Smooth muscle cell (in vitro differentiated cells): ENCODE measurements around the gene PCGF1. TPM values are rescaled to one million over a fixed set of nuclear protein-coding genes. Genes with fewer than 3 reads are reported as not detected.

Experiments used
- DNase-seq: peaks from one replicate; lab custom pipeline; 2025; ENCODE audit not compliant: unreplicated experiment; lab: John Stamatoyannopoulos, UW
- H2AFZ ChIP-seq: fragments of 200-600 bp; sonication (generic); 2 replicates; pipeline ENCODE4 v1.6.0; 2016; ENCODE audit warnings: antibody characterized with exemption, low read depth, mild to moderate bottlenecking
- H3F3A ChIP-seq: fragments of 200-600 bp; sonication (generic); 2 replicates; pipeline ENCODE4 v1.6.0; 2017; ENCODE audit warnings: antibody characterized with exemption, low read depth
- H3K27ac ChIP-seq: fragments of 200-600 bp; sonication (generic); 2 replicates; pipeline ENCODE4 v1.5.1; 2016; ENCODE audit warnings: low read depth, mild to moderate bottlenecking
- H3K27me3 ChIP-seq: fragments of 200-600 bp; sonication (generic); 2 replicates; pipeline ENCODE4 v1.6.1; 2016; ENCODE audit warnings: low read depth, mild to moderate bottlenecking
- H3K36me3 ChIP-seq: fragments of 200-600 bp; sonication (generic); 2 replicates; pipeline ENCODE4 v1.5.1; 2016; ENCODE audit warnings: low read depth
- H3K4me1 ChIP-seq: fragments of 200-600 bp; sonication (generic); 2 replicates; pipeline ENCODE4 v1.5.1; 2016; ENCODE audit warnings: low read depth
- H3K4me2 ChIP-seq: fragments of 200-600 bp; sonication (generic); 2 replicates; pipeline ENCODE4 v1.6.0; 2016; ENCODE audit warnings: mild to moderate bottlenecking
- H3K4me3 ChIP-seq: fragments of 200-600 bp; sonication (generic); 2 replicates; pipeline ENCODE4 v1.5.1; 2016; ENCODE audit warnings: mild to moderate bottlenecking
- H3K79me2 ChIP-seq: fragments of 200-600 bp; sonication (generic); 2 replicates; pipeline ENCODE4 v1.6.0; 2016; ENCODE audit warnings: low read depth, mild to moderate bottlenecking
- H3K9ac ChIP-seq: fragments of 200-600 bp; sonication (generic); 2 replicates; pipeline ENCODE4 v1.6.0; 2016; ENCODE audit warnings: low read depth
- H3K9me3 ChIP-seq: fragments of 200-600 bp; sonication (generic); replicated peaks from 2 replicates; pipeline ENCODE4 v1.5.1; 2016; ENCODE audit warnings: low read depth
- H4K20me1 ChIP-seq: fragments of 200-600 bp; sonication (generic); 2 replicates; pipeline ENCODE4 v1.6.0; 2016; ENCODE audit warnings: low read depth
- WGBS: methylation state at CpG from one replicate; pipeline ENCODE4 v1.1.7; 2016; ENCODE audit warnings: low lambda C conversion rate; 5-methylcytosine and 5-hydroxymethylcytosine counted together
- polyA plus RNA-seq: library from polyadenylated mRNA; unstranded; fragments of >200 nt; fragmentation: Nextera tagmentation; extraction: Ambion mirVana; gene quantifications from 2 replicates; pipeline ENCODE4 v1.2.1, GENCODE V29; 2016
- total RNA-seq: library from RNA; depleted of rRNA; stranded (reverse); fragments of >200 nt; gene quantifications from 2 replicates; pipeline ENCODE4 v1.2.3, GENCODE V29; 2014
- TF ChIP-seq, protein P1 (sequence below): fragments of 200-600 bp; sonication (generic); IDR thresholded peaks from 2 replicates; pipeline ENCODE4 v1.5.1; 2017; ENCODE audit warnings: borderline replicate concordance, mild to moderate bottlenecking, antibody characterized with exemption; ENCODE audit not compliant: insufficient read depth, poor library complexity, severe bottlenecking

The PCGF1 gene
- total and polyA plus RNA-seq, 2 experiments from 2014 or later, result 19.1 to 29.3 TPM

- WGBS, result 95% methylated on average over 12 of the region's 12 CpGs
- Histone ChIP-seq H3K36me3 (no peaks in the 10 kb centered on the region), H3K9me3 (no peaks in the 10 kb centered on the region), H2AFZ (no peak overlapping the region), H3K79me2 (no peaks in the 10 kb centered on the region), H3K27ac (no peak overlapping the region), H3K9ac (no peak overlapping the region), H3K4me2 (no peak overlapping the region), H3K27me3 (peaks cover 2% of the 10 kb centered on the region), H4K20me1 (no peaks in the 10 kb centered on the region), H3K4me3 (no peak overlapping the region), H3F3A (peaks cover 5% of the 10 kb centered on the region), H3K4me1 (no peaks in the 10 kb centered on the region)
- TF ChIP-seq, protein P1, sequence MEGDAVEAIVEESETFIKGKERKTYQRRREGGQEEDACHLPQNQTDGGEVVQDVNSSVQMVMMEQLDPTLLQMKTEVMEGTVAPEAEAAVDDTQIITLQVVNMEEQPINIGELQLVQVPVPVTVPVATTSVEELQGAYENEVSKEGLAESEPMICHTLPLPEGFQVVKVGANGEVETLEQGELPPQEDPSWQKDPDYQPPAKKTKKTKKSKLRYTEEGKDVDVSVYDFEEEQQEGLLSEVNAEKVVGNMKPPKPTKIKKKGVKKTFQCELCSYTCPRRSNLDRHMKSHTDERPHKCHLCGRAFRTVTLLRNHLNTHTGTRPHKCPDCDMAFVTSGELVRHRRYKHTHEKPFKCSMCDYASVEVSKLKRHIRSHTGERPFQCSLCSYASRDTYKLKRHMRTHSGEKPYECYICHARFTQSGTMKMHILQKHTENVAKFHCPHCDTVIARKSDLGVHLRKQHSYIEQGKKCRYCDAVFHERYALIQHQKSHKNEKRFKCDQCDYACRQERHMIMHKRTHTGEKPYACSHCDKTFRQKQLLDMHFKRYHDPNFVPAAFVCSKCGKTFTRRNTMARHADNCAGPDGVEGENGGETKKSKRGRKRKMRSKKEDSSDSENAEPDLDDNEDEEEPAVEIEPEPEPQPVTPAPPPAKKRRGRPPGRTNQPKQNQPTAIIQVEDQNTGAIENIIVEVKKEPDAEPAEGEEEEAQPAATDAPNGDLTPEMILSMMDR, result no peak
- DNase-seq, result no peak
Observed at GRCh38 chr2:74491648-74492544, 15.6 kb downstream of the PCGF1 start.

- no peaks in the 10 kb centered on the region for H3K27me3 ChIP-seq
- H3K4me1 ChIP-seq, result no peaks in the 10 kb centered on the region
- no peak overlapping the region for H2AFZ ChIP-seq
- H3K4me2 ChIP-seq, result no peak overlapping the region
- no peak for DNase-seq
- no peak overlapping the region for H3K4me3 ChIP-seq
- H3K27ac ChIP-seq, result no peak overlapping the region
- H4K20me1 ChIP-seq, result no peaks in the 10 kb centered on the region
- 97% methylated on average over 8 of the region's 9 CpGs for WGBS
- H3K36me3 ChIP-seq, result no peaks in the 10 kb centered on the region
- no peaks in the 10 kb centered on the region for H3F3A ChIP-seq
- peaks cover 2% of the 10 kb centered on the region for H3K79me2 ChIP-seq
- TF ChIP-seq, protein P1, result no peak
- H3K9me3 ChIP-seq, result no peaks in the 10 kb centered on the region
- no peak overlapping the region for H3K9ac ChIP-seq
Observed at GRCh38 chr2:74489906-74490305, 17.6 kb downstream of the PCGF1 start.

DNA sequence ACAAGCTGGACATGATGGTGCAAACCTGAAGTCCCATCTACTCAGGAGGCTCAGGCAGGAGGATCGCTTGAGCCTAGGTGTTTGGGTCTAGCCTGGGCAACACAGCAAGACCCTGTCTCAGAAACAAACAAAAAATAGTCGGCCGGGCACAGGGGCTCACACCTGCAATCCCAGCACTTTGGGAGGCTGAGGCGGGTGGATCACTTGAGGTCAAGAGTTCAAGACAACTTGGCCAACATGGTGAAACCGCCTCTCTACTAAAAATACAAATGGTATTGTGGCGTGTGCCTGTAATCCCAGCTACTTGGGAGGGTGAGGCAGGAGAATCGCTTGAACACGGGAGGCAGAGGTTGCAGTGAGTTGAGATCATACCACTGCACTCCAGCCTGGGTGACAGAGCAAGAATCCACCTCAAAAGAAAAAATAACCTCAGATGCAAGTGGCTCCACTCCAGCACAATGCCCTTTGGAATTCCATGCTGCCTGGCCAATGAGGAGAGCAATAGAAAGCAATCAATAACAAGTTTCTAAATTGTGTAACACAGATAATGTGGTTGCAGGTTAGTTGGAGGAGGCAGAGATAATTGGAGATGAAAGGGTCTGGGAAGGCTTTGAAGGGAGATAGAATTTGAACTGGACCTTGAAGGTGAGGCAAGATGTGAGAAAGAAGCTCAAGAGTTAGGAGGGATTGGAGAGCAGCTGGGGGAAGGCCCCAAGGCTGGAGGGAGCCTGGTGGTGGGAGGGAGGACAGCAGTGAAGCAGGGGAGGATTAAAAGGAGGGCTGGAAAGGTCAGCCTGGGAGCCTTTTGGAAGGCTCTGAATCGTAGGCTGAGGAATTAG lies 18.6 kb downstream of the PCGF1 start:
- Histone ChIP-seq H3K4me1 (no peaks in the 10 kb centered on the region), H3K27ac (no peak overlapping the region)
- 92% methylated on average over 9 of the region's 9 CpGs for WGBS

More for the DNA sequence above, 18.6 kb downstream of the PCGF1 start:
- H3K27me3 ChIP-seq, result no peaks in the 10 kb centered on the region
- DNase-seq, result no peak
- no peak overlapping the region for H3K4me3 ChIP-seq
- no peak overlapping the region for H2AFZ ChIP-seq
- H4K20me1 ChIP-seq, result no peaks in the 10 kb centered on the region
- no peaks in the 10 kb centered on the region for H3F3A ChIP-seq
- TF ChIP-seq, protein P1, result no peak
- no peak overlapping the region for H3K9ac ChIP-seq
- H3K9me3 ChIP-seq, result no peaks in the 10 kb centered on the region
- H3K36me3 ChIP-seq, result no peaks in the 10 kb centered on the region
- H3K4me2 ChIP-seq, result no peak overlapping the region
- H3K79me2 ChIP-seq, result peaks cover 12% of the 10 kb centered on the region
